Activated CD4-positive, alpha-beta memory T cell treated with anti-CD3 and anti-CD28 coated beads, Interleukin-2, amount 10 ng/mL, durations not matched to agents 7 days and 5 days (primary cell): ENCODE measurements around the gene CACNA1H. TPM values are rescaled to one million over a fixed set of nuclear protein-coding genes. Genes with fewer than 3 reads are reported as not detected.
"Not testable (repeated sequence)": the region's sequence is repeated elsewhere in the genome, so short reads cannot be mapped to it uniquely, and the experiment has no call there.

Experiments
- CTCF ChIA-PET: fragments of 350-600 bp; sonication (Branson Sonifier 250); formaldehyde crosslinking; loops from one replicate; lab custom pipeline; 2021; ENCODE audit warnings: antibody characterized with exemption, inconsistent platforms; lab: Charles Lee
- POLR2A ChIA-PET: fragments of 350-600 bp; sonication (Branson Sonifier 250); formaldehyde crosslinking; loops from one replicate; lab custom pipeline; 2021; ENCODE audit warnings: antibody characterized with exemption; lab: Charles Lee
- DNase-seq: peaks from one replicate; pipeline ENCODE4 v3.0.0-alpha.2; 2020
- H3K27ac Mint-ChIP-seq: one replicate; pipeline ENCODE4 v1.8.0; 2021; ENCODE audit warnings: mild to moderate bottlenecking, mixed read lengths
- H3K27me3 Mint-ChIP-seq: one replicate; pipeline ENCODE4 v1.8.0; 2021; ENCODE audit warnings: mixed read lengths
- H3K36me3 Mint-ChIP-seq: one replicate; pipeline ENCODE4 v1.8.0; 2021; ENCODE audit warnings: low read depth, mixed read lengths
- H3K4me1 Mint-ChIP-seq: one replicate; pipeline ENCODE4 v1.8.0; 2021; ENCODE audit warnings: mixed read lengths
- H3K4me3 Mint-ChIP-seq: one replicate; pipeline ENCODE4 v1.8.0; 2021; ENCODE audit warnings: mild to moderate bottlenecking, mixed read lengths
- H3K9me3 Mint-ChIP-seq: one replicate; pipeline ENCODE4 v1.8.0; 2021; ENCODE audit warnings: mixed read lengths
- total RNA-seq, 2 experiments: library from RNA; stranded (reverse); gene quantifications; one replicate each; pipeline ENCODE4 v1.2.3, GENCODE V29; 2021

Gene CACNA1H
- total RNA-seq, 2 experiments from 2014 or later: 0.58 to 0.83 TPM

- H3K4me1 Mint-ChIP-seq, H3K27me3 Mint-ChIP-seq, CTCF ChIA-PET, DNase-seq, H3K9me3 Mint-ChIP-seq, H3K27ac Mint-ChIP-seq, POLR2A ChIA-PET, H3K4me3 Mint-ChIP-seq, H3K36me3 Mint-ChIP-seq: not testable (repeated sequence)
Observed at GRCh38 chr16:1228227-1228626, 75.3 kb downstream of the CACNA1H start.

GRCh38 chr16:1229476-1229875, 76.6 kb downstream of the CACNA1H start:
- H3K4me1 Mint-ChIP-seq, POLR2A ChIA-PET, H3K4me3 Mint-ChIP-seq, CTCF ChIA-PET, H3K36me3 Mint-ChIP-seq, H3K9me3 Mint-ChIP-seq, H3K27ac Mint-ChIP-seq, DNase-seq, H3K27me3 Mint-ChIP-seq: not testable (repeated sequence)

- H3K9me3 Mint-ChIP-seq, POLR2A ChIA-PET, H3K36me3 Mint-ChIP-seq, H3K4me1 Mint-ChIP-seq, DNase-seq, CTCF ChIA-PET, H3K4me3 Mint-ChIP-seq, H3K27ac Mint-ChIP-seq, H3K27me3 Mint-ChIP-seq: not testable (repeated sequence)
Observed at GRCh38 chr16:1230084-1230470, 77.2 kb downstream of the CACNA1H start, which contains the start of gene TPSB2. TSS of gene TPSB2 (minus strand) at chr16:1230184. CDS start at chr16:1229951, 233 bp downstream.

- H3K27me3 Mint-ChIP-seq, H3K9me3 Mint-ChIP-seq, H3K36me3 Mint-ChIP-seq, H3K27ac Mint-ChIP-seq, CTCF ChIA-PET, H3K4me3 Mint-ChIP-seq, POLR2A ChIA-PET, H3K4me1 Mint-ChIP-seq, DNase-seq: not testable (repeated sequence)
Observed at GRCh38 chr16:1230471-1231212, 77.7 kb downstream of the CACNA1H start.

- DNase-seq, H3K9me3 Mint-ChIP-seq, POLR2A ChIA-PET, H3K4me1 Mint-ChIP-seq, H3K27ac Mint-ChIP-seq, H3K36me3 Mint-ChIP-seq, H3K4me3 Mint-ChIP-seq, H3K27me3 Mint-ChIP-seq, CTCF ChIA-PET: not testable (repeated sequence)
Observed at GRCh38 chr16:1231301-1231700, 78.4 kb downstream of the CACNA1H start.

GRCh38 chr16:1232049-1232748, 79.3 kb downstream of the CACNA1H start:
- CTCF ChIA-PET, DNase-seq, H3K27me3 Mint-ChIP-seq, H3K27ac Mint-ChIP-seq, H3K4me1 Mint-ChIP-seq, H3K9me3 Mint-ChIP-seq, H3K36me3 Mint-ChIP-seq, POLR2A ChIA-PET, H3K4me3 Mint-ChIP-seq: not testable (repeated sequence)

- H3K36me3 Mint-ChIP-seq, POLR2A ChIA-PET, H3K27me3 Mint-ChIP-seq, DNase-seq, H3K4me3 Mint-ChIP-seq, H3K9me3 Mint-ChIP-seq, CTCF ChIA-PET, H3K4me1 Mint-ChIP-seq, H3K27ac Mint-ChIP-seq: not testable (repeated sequence)
Observed at GRCh38 chr16:1236659-1237058, 83.8 kb downstream of the CACNA1H start.

GRCh38 chr16:1237990-1238389, 85.1 kb downstream of the CACNA1H start:
- Mint-ChIP-seq H3K4me3 (no peak overlapping the region), H3K27ac (no peak overlapping the region)
- POLR2A ChIA-PET: no interaction called here

GRCh38 chr16:1238909-1239308, 86.0 kb downstream of the CACNA1H start:
- H3K9me3 Mint-ChIP-seq, H3K27me3 Mint-ChIP-seq, POLR2A ChIA-PET, H3K27ac Mint-ChIP-seq, H3K36me3 Mint-ChIP-seq, DNase-seq, H3K4me3 Mint-ChIP-seq, CTCF ChIA-PET, H3K4me1 Mint-ChIP-seq: not testable (repeated sequence)

More at GRCh38 chr16:1237990-1238389, 85.1 kb downstream of the CACNA1H start:
- H3K4me1 Mint-ChIP-seq: no peaks in the 10 kb centered on the region
- H3K36me3 Mint-ChIP-seq: no peaks in the 10 kb centered on the region
- no peak for DNase-seq
- no peaks in the 10 kb centered on the region for H3K9me3 Mint-ChIP-seq
- no peaks in the 10 kb centered on the region for H3K27me3 Mint-ChIP-seq
- CTCF ChIA-PET: no interaction called here

- POLR2A ChIA-PET, DNase-seq, H3K36me3 Mint-ChIP-seq, H3K4me3 Mint-ChIP-seq, H3K4me1 Mint-ChIP-seq, H3K27ac Mint-ChIP-seq, CTCF ChIA-PET, H3K27me3 Mint-ChIP-seq, H3K9me3 Mint-ChIP-seq: not testable (repeated sequence)
Observed at GRCh38 chr16:1239575-1239974, 86.7 kb downstream of the CACNA1H start.

- DNase-seq, H3K27ac Mint-ChIP-seq, POLR2A ChIA-PET, H3K4me3 Mint-ChIP-seq, CTCF ChIA-PET, H3K36me3 Mint-ChIP-seq, H3K4me1 Mint-ChIP-seq, H3K27me3 Mint-ChIP-seq, H3K9me3 Mint-ChIP-seq: not testable (repeated sequence)
Observed at GRCh38 chr16:1240436-1240835, 87.5 kb downstream of the CACNA1H start, which contains the start of gene TPSAB1. TSS of gene TPSAB1 (plus strand) at chr16:1240705. CDS start at chr16:1240939, 234 bp downstream.

GRCh38 chr16:1241081-1241480, 88.2 kb downstream of the CACNA1H start:
- CTCF ChIA-PET, H3K36me3 Mint-ChIP-seq: not testable (repeated sequence)

GRCh38 chr16:1243363-1243762, 90.5 kb downstream of the CACNA1H start:
- H3K36me3 Mint-ChIP-seq, H3K9me3 Mint-ChIP-seq, H3K4me3 Mint-ChIP-seq, DNase-seq, H3K27ac Mint-ChIP-seq, CTCF ChIA-PET, H3K27me3 Mint-ChIP-seq, H3K4me1 Mint-ChIP-seq, POLR2A ChIA-PET: not testable (repeated sequence)

More at GRCh38 chr16:1241081-1241480, 88.2 kb downstream of the CACNA1H start:
- H3K27ac Mint-ChIP-seq, H3K4me3 Mint-ChIP-seq, POLR2A ChIA-PET, H3K4me1 Mint-ChIP-seq, H3K9me3 Mint-ChIP-seq, H3K27me3 Mint-ChIP-seq, DNase-seq: not testable (repeated sequence)
